Fibroblast of skin of back (primary cell): ENCODE data around the gene ZNF500.
A peak's percentile ranks its signal among the peaks of the same experiment; 100 is the strongest.

ENCODE experiments used
- DNase-seq: peaks from one replicate; pipeline ENCODE4 v3.0.0-alpha.2; 2013

ZNF500 gene

DNA sequence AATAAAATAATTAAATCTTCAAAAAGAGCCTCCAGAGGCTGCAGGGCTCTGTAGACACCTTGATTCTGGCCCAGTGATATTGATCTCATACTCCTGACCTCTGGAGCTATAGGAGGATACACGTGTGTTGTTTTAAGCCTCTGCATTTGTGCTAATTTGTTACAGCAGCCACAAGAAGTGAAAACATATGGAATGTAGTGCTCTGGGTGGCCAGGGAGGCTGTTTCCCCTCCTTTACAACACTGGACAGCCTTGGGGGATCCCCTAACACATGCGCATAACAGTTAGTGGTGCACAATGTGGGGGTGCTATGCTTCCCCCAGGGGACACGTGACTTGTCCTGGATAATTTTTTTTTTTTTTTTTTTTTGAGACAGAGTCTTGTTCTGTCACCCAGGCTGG is 4.7 kb upstream of the ZNF500 start:
- no peak for DNase-seq

DNA sequence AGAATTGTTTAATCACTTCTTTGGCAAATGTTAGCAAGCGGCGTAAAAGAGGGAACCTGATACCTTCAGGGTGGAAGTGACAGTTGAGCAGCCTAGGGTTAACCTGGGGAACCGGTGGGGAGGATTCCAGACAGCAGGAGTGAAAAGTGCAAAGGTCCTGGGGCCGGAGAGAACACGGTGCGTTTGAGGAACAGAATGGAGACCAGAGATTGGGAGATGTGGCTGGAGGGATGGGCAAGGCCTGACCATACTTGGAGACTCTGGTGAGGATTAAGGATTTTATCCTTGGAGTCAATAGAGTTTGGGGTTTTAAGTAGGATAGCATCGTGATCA is 2.3 kb upstream of the ZNF500 start:
- DNase-seq: no peak

DNA sequence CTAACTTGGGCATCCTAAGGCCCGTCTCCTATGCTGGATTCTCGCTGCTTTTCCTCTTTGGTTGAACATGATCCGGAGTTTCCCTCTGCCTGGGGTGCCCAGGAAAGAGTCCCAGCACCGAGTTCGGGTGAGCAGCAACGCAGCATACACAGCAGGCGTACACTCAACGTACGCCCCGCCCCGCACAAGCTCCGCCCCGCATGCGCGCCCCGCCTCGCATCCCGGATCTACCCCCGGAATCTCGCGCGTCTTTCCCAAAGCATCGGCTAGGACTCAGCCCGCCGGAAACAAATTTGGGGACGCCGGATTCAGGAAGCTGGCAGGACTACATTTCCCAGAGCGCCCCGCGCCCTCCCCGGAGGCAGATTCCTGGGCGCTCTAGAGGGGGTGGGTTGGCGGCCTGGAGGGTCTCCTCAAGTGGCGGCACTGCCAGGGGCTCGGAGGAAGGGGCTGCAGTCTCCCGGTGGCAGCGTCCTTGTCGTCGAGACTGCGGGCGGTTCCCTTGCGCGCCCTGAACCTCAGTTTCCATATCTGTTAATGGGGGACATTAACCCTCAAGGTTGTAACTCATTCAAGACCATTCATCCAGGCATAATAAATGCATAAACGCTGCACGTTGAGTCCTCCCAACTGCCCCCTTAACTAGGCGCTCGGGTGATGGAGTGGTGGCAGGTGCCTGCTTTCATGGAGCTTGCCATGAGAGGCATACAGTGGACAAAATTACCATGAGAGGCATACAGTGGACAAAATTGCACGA is 1.8 kb upstream of the ZNF500 start:
- peak; percentile 96 for DNase-seq

DNA sequence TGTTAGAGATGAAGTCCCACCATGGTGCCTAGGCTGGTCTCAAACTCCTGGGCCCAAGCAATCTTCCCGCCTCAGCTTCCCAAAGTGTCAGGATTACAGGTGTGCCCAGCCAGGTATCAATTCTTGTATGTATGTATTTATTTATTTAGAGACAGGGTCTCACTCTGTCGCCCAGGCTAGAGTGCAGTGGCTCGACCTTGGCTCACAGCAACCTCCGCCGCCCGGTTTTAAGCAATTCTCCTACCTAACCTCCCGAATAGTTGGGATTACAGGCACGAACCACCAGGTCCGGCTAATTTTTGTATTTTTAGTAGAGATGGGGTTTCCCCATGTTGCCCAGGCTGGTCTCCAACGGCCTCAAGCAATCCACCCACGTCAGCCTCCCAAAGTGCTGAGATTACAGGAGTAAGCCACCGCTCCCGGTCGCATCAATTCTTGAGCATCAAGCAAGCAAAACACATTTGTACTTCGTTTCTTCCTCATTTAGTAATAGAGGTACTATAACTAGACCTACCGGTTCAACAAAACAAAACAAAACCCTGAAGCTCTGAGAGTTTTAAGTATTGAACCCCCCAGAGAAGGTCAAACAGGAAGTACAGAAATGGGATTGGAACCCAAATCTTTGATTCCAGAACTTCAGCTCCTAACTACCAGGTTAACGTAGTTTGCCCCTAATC is 1.0 kb upstream of the ZNF500 start:
- no peak for DNase-seq

DNA sequence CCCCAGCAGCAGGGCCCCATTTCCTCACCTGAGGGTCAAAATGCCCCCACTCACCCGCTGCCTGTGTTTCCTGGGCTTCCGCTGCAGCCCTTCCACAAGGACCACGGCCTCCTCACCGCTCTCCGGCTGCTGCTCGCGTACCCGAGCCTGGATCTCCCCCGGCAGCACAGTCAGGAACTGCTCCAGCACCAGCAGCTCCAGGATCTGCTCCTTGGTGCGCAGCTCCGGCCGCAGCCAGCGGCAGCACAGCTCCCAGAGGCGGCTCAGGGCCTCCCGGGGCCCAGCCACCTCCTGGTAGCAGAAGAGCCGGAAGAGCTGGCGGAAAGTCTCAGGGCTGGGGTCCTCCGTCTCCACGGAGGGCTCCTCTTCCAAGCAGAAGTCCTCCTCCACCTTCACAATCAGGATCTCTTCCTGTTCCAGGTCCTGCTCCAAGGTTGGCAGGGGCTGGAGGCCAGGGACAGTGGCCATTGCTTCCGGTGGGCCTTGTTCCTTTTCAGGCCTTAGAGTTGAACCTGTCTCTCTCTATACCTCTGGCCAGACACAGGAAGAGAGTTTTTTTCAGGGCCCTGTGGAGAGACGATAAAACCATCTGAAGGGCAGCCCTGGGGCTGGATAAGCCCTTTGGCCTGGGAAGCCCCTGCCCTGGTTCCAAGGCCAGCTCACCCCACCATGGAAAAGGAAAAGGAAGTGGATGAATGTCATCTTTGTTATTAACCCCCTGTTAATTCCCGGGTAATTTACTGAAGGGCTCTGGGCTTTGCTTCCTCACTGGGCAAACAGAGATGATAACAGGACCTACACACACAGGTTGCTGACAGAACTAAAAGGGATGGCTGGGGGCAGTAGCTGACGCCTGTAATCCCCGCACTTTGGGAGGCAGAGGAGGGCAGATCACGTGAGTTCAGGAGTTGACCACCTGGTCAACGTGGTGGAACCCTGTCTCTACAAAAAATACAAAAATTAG is 1.2 kb downstream of the ZNF500 start:
- DNase-seq: no peak

DNA sequence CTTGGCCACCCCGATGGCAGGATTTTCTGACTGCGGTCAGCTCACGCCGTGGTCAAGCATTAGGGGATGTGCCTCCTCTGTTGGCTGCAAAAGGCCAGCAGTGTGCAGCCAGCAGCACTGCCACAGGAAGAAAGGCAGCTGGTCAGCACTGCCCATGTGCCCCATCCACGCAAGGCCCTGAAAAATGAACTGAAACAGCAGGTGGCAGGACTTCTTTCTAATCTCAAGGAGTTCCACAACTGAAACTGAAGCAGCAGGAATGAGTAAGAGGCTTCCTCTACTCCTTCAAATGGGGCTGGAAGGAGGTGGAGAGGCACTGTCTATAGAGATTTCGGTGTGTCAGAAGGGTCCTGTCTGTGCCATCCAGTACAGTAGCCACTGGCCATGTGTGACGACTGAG is 3.2 kb downstream of the ZNF500 start:
- DNase-seq: no peak

DNA sequence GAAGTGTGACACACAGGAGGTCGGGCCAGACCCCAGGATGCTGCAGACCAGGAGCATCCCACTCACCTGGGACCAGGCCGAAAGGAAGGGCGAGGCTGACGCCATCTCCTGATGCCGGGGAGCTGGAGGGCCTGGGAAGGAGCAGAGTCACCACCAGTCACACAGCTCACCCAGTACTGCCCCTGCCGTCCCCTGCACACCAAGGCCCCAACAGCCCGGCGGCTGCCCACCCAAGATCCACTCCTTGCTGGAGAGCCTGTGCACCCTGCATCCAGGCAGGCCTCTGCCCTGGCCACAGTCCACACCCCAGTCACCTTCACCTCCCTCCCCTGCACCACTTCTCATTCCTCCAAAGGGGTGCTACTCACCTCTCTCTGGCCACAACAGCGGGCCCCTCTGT is 4.8 kb downstream of the ZNF500 start:
- no peak for DNase-seq

DNA sequence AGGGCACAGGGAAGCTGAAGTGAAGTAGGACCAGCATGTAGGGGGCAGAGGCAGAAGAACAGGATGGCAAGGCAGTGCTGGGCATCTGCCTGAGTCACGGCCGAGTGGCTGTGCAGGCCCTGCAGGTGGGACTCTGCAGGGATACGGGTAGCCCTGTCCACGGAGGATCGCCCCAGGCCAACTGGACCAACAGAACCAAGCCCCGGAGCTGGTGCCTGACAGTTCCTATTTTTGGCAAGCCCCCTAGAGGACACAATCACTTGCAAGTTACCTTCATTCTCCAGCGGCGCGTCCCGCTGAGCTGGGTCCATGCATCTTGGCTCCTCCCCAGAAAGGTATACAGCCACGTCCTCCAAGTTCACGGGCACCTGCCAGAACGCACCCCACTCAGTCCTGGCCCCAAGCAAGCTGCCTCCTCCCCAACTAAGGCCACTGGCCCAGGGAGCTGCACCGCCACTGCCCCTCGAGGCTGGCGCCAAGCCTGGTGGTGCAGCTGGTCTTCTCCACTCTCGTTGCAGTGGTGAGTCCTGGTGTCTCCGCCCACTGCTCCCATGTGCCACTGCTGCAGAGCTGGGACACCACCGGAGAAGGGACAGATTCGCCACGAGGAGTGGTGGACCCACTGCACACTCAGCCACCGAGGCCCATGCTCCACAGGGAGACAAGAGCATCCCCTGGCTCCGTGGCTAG is 6.6 kb downstream of the ZNF500 start:
- no peak for DNase-seq

DNA sequence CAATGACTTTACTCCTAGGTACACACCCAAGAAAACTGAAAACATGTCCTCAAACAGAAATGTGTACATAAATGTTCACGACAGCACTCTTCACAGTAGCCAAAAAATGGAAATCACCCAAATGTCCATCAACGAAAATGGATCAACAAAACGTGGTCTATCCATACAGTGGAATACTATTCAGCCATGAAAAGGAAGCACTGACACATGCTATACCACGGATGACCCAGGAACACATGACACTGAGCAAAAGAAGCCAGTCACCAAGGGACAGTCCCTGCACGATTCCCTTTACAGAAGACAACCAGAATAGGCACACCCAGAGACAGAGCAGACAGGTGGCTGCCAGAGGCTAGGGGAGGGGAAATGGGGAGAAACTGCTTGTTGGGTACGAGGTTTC is 11.3 kb downstream of the ZNF500 start:
- no peak for DNase-seq

DNA sequence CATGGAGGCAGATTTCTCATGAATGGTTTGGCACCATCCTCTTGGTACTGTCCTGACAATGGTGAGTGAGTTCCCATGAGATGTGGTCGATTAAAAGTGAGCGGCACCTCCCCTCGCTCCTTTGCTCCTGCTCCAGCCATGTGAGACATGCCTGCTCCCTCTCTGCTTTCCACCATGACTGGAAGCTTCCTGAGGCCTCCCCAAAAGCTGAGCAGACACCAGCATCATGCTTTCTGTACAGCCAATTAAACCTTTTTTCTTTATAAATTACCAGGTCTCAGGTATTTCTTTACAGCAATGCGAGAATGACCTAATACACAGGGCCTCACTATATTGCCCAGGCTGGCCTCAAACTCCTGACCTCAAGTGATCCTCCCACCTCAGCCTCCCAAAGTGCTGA is 12.1 kb downstream of the ZNF500 start:
- DNase-seq: no peak

DNA sequence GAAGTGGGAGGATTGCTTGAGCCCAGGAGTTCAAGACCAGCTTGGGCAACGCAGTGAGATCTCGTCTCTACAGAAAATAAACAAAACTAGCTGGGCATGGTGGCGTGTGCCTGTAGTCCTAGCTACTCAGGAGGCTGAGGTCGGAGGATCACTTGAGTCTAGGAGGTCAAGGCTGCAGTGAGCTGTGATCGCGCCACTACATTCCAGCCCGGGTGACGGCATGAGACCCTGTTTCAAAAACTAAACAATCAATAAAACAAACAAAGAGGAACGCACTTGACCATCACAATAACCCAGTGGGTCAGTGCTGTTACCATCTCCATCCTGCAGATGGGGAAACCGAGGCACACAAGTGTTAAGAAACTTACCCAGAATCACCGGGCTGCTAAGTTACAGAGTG is 13.7 kb downstream of the ZNF500 start:
- no peak for DNase-seq

DNA sequence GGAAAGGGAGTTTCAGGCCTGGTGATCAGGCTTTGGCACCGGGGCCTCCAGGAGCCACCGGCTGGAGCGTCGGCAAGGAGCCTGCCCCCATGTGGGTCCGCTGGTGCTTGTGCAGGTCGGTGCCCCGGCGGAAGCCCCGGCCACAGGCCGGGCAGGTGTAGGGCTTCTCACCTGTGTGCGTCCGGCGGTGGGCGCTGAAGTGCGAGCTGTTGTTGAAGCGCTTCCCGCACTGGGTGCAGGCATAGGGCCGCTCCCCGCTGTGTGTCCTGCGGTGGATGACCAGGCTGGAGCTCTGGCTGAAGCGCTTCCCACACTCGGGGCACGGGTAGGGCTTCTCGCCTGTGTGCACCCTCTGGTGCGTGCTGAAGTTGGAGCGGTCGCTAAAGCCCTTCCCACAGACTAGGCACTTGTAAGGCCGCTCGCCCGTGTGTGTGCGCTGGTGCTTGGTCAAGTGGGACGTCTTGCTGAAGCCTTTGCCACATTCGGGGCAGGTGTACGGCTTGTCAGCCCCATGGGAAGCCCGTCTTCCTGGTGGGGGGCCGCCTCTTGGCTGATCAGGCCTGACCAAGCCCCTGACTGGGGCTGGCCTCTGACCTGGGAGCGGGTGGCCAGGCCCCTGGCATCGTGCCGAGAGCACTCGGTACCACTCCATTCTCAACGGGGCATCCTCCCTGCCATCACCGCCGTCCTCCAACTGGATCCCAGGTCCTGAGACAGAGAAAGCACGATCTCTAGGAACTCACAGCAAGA is 14.4 kb downstream of the ZNF500 start:
- DNase-seq: no peak

DNA sequence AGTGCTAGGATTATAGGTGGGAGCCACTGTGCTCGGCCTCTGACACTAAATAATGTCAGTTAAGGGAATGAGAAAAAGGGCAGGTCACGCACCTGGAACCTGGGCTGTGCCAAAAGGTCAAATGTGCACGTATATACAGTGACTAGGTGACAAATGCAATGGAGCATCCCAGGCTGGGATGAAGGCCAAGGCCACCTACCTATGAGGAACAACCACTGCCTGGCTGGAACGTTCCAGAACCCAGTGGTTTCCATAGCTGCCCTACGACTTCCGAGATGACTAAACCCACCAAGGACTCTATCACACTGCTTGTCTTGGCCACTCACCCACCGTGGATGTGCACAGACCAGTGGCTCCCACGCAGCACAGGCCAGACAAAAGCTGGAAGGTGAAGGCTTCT is 16.1 kb downstream of the ZNF500 start:
- no peak for DNase-seq

DNA sequence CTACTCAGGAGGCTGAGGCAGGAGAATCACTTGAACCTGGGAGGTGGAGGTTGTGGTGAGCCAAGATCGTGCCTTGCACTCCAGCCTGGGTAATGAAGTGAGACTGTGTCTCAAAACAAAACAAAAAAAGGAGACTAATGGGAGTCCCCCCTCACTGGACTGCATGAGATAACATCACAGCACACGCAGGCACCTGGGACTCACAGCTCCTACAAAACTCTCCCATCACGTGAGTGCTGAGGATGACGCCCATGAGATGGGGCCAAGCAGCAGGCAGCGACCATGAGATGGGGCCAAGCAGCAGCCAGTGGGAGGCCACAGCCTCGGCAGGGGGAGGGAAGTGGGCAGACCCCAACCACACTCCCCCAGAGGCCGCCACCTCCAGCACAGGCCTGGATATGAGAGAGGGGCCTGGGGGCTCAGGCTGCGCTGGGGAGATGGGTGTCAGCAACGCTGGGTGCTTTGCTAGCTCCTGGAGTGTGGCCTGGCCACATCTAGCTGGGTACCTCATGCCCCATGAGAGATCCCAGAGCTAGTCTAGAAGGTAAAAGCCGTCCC is 17.2 kb downstream of the ZNF500 start:
- no peak for DNase-seq

DNA sequence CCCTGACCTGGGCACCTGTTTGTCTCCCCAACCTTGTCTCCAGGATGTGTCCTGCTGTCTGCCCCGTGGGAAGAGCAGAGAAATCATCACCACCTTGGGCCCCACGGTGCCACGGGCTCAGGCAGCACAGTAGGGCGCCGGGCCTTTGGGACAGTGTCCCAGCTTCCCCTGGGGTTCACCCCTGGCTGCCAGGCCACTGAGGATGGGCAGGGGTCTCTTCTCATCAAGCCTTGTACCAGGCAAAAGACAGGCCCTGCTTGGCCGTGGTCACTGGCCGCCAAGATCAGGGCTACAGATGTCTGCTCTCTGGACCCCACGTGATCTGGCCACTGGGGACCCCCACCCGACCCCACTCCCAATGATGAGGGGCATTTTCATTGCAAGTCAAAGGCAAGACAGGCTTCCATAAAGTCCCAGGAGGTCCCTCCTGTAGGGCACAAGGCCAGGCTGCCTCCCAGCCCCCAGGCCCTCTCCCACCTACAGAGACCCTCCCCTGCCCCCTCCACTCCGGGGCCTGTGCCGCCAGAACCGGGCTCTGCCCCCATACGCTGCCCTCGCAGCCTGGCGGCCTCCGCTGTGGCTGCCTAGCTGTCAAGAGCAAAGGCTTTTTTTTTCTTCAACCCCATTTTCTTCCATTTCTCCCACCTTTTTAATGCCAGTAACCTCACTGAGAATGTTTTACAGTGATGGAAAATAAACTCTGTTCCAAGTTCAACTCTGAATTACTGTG is 18.1 kb downstream of the ZNF500 start:
- no peak for DNase-seq

DNA sequence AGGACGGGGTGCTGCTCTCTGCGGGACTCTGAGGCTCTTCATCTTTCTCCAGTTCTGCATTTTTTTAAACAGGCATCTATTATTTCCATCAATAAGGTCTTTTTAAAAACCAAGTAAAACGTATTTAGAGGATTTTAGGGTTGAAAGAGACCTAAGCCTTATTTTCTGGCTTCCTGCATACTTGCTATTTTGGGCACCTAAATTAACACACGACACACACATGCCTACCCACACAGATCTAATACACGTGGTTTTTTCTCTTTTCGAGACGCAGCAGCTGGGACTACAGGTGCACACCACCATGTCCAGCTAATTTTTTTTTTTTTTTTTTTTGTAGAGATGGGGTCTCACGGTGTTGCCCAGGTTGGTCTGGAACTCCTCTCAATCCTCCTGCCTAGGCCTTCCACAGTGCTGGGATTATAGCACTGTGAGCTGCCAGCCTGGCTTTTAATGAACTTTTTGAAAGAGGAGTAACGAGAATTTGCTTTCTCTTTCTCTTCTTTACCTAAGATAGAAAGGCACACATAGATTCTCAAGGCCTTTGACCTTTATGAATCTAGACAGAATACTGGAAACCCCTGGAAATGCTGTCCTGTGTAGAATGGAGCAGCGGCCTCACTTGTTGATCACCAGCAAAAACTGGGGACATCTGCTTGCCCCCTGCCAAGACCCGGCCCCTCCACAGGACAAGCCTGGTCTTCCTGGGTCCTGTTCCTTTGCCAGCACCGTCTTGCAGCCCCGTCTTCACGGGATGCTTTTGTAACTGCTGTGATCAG is 18.9 kb downstream of the ZNF500 start:
- no peak for DNase-seq

DNA sequence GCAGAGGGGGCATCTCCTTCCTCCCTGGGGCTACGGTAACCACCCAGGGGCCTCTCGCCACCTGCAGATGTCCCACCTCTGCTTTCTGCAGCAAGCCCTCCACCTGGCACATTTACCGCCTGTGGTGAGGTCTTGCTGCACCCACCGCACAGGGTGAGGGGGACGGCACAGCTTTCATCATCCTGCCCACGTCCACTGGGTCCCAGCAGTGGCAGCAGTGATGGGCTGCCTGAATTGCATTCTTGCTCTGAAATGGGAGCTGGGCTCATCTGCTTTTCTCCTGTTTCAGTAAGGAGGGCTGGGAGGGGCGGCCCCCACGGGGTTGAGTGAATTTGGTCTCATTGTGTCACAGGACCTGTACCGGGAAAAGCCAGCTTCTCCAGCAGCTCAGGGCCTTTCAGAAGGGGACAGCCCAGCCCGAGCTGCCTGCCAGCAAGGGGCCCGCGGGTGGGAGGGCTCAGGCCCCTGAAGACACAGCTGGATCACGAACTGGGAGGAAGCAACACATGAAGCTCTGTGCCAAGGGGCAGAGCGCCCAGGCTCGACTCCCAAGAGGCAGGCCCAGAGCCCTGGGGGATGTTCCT is 19.9 kb downstream of the ZNF500 start:
- no peak for DNase-seq

DNA sequence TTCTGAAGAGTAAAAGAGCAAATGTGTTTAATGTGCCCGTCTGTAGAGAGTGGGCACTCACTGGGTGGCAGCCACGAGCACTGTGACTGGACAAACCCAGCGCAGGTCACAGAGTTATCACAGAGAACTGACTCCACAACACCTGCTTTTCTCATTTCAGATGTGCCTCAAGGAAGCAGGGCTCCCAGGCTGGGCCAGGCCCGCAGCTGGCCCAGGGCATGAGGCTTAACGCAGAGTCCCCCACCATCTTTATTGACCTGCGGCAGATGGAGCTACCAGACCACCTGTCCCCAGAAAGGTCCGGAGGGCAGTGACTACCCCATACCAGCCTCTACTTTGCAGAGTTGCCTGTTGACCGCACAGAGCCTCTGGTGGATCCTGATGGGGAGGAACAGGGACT is 20.7 kb downstream of the ZNF500 start:
- DNase-seq: no peak

DNA sequence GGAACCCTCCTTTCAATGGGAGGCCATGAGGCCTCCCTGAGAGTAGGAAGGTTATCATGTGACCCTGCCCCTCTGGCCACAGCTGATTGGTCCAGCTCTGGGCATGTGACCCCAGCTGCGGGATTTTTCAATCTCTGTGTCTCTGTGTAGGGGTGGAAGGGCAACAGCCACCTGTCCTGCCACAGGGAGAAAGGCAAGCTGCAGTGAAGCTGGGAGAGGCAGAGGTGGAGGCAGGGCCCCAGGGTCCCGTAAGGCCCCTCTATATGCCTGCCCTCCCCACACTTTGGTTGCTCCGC is 21.7 kb downstream of the ZNF500 start:
- DNase-seq: no peak
